Neuronal stem cell (in vitro differentiated cells): ENCODE data around the gene TRERF1.
A peak's percentile ranks its signal among the peaks of the same experiment; 100 is the strongest.

Experiments used
- DNase-seq: peaks from one replicate; pipeline ENCODE4 v3.0.0-alpha.2; 2013; ENCODE audit warnings: low spot score
- H2AFZ ChIP-seq: one replicate; pipeline ENCODE4 v1.6.1; 2013; ENCODE audit warnings: mild to moderate bottlenecking, low read length, inconsistent platforms
- H2AK5ac ChIP-seq: 2 replicates; pipeline ENCODE4 v1.6.1; 2013; ENCODE audit warnings: low read depth, mild to moderate bottlenecking, inconsistent platforms, low read length, moderate library complexity, mixed read lengths
- H2BK120ac ChIP-seq: 2 replicates; pipeline ENCODE4 v1.6.1; 2013; ENCODE audit warnings: low read depth, mild to moderate bottlenecking, inconsistent platforms, low read length, moderate library complexity, mixed read lengths
- H2BK12ac ChIP-seq: one replicate; pipeline ENCODE4 v1.6.1; 2013; ENCODE audit warnings: low read length, inconsistent platforms
- H2BK15ac ChIP-seq: 2 replicates; pipeline ENCODE4 v1.6.1; 2013; ENCODE audit warnings: mild to moderate bottlenecking, low read length, inconsistent platforms, mixed read lengths
- H2BK5ac ChIP-seq: one replicate; pipeline ENCODE4 v1.6.1; 2013; ENCODE audit warnings: inconsistent platforms, mild to moderate bottlenecking, low read length, moderate library complexity
- H3K14ac ChIP-seq: one replicate; pipeline ENCODE4 v1.6.1; 2013; ENCODE audit warnings: low read length, inconsistent platforms
- H3K18ac ChIP-seq: 2 replicates; pipeline ENCODE4 v1.6.1; 2013; ENCODE audit warnings: low read length, inconsistent platforms
- H3K23ac ChIP-seq: 2 replicates; pipeline ENCODE4 v1.6.1; 2013; ENCODE audit warnings: low read depth, mild to moderate bottlenecking, mixed read lengths, low read length, inconsistent platforms; ENCODE audit not compliant: poor library complexity
- H3K27ac ChIP-seq: replicated peaks from 3 replicates; pipeline ENCODE4 v1.5.1; 2013; ENCODE audit warnings: low read length, inconsistent platforms
- H3K27me3 ChIP-seq, 3 experiments: 2 replicates each; pipeline ENCODE4 v1.6.1; 2013; ENCODE audit warnings: low read length in 3 of 3, mild to moderate bottlenecking in 2 of 3, inconsistent platforms in 1 of 3, low read depth in 1 of 3, mixed read lengths in 1 of 3, moderate library complexity in 1 of 3; ENCODE audit not compliant: control insufficient read depth in 3 of 3, insufficient read depth in 3 of 3
- H3K36me3 ChIP-seq, 2 donors: replicated peaks in 1 of 2; 2 replicates each; pipeline ENCODE4 v1.6.1; 2013; ENCODE audit warnings: low read length in 2 of 2; ENCODE audit not compliant: control insufficient read depth in 2 of 2, insufficient read depth in 2 of 2
- H3K4ac ChIP-seq: 2 replicates; pipeline ENCODE4 v1.6.1; 2013; ENCODE audit warnings: inconsistent platforms, mild to moderate bottlenecking, low read length, moderate library complexity
- H3K4me1 ChIP-seq, 2 donors: 1 replicate in 1 of 2; 2 replicates in 1 of 2; pipeline ENCODE4 v1.6.1; 2013; ENCODE audit warnings: low read length in 2 of 2, low read depth in 1 of 2; ENCODE audit not compliant: control insufficient read depth in 2 of 2, insufficient read depth in 1 of 2
- H3K4me2 ChIP-seq: one replicate; pipeline ENCODE4 v1.6.1; 2013; ENCODE audit warnings: mild to moderate bottlenecking, low read length, inconsistent platforms; ENCODE audit not compliant: insufficient read depth, poor library complexity, severe bottlenecking
- H3K4me3 ChIP-seq, 2 donors: 2 replicates each; pipeline ENCODE4 v1.5.1; 2013; ENCODE audit warnings: low read length in 2 of 2, mild to moderate bottlenecking in 2 of 2, inconsistent platforms in 1 of 2, moderate library complexity in 1 of 2
- H3K79me1 ChIP-seq: one replicate; pipeline ENCODE4 v1.6.1; 2013; ENCODE audit warnings: low read depth, mild to moderate bottlenecking, inconsistent platforms, low read length, moderate library complexity
- H3K9ac ChIP-seq: one replicate; pipeline ENCODE4 v1.6.1; 2013; ENCODE audit warnings: mild to moderate bottlenecking, low read depth, low read length, inconsistent platforms; ENCODE audit not compliant: poor library complexity
- H3K9me3 ChIP-seq, 2 donors: replicated peaks in 1 of 2; 2 replicates each; pipeline versions ENCODE3 to v1.6.1; 2013; ENCODE audit warnings: low read length in 2 of 2, mild to moderate bottlenecking in 2 of 2, inconsistent platforms in 1 of 2, low read depth in 1 of 2, mixed read lengths in 1 of 2, moderate library complexity in 1 of 2; ENCODE audit not compliant: control insufficient read depth in 2 of 2, insufficient read depth in 1 of 2
- H4K8ac ChIP-seq: one replicate; pipeline ENCODE4 v1.6.1; 2013; ENCODE audit warnings: low read depth, mild to moderate bottlenecking, inconsistent platforms, low read length, moderate library complexity
- H4K91ac ChIP-seq: one replicate; pipeline ENCODE4 v1.6.1; 2013; ENCODE audit warnings: low read length, low read depth, mild to moderate bottlenecking, inconsistent platforms; ENCODE audit not compliant: poor library complexity
- WGBS, 2 donors: extraction: QIAGEN DNeasy Blood & Tissue Kit; methylation state at CpG; one replicate each; pipeline ENCODE4 v1.1.7; 2013; ENCODE audit warnings: missing lambda C conversion rate in 2 of 2, mixed read lengths in 1 of 2; ENCODE audit not compliant: insufficient read length in 2 of 2, insufficient replicate concordance in 1 of 2; ENCODE audit errors: extremely low coverage in 2 of 2; 5-methylcytosine and 5-hydroxymethylcytosine counted together

Gene TRERF1

DNA sequence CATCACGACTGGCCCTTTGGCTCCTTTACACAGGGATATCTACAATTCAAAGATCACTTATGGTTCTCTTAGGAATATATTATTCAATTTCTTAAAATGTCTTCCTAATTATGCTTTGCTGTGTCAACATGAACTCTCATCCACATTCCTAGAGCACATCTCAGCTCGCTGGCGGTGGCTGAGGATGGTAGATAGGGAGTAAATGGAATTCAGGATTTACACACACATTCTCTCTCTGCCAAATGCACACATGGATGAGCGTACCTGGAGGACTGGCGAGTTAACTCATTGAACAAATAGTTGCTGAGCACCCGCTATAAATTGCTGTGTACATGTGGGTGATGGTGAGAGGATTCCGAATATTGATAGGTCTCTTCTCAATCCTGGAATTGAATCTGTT is 229.3 kb downstream of the TRERF1 start:
- no peak overlapping the region for H4K8ac ChIP-seq
- H4K91ac ChIP-seq: no peak overlapping the region
- no peaks in the 10 kb centered on the region for H3K9me3 ChIP-seq
- H3K14ac ChIP-seq: no peak overlapping the region
- no peak for DNase-seq
- no peak overlapping the region for H2AFZ ChIP-seq
- no CpG with 5 or more reads among the region's 7 CpGs for WGBS, 2 donors
- H3K4me3 ChIP-seq: no peak overlapping the region
- no peak overlapping the region for H3K9ac ChIP-seq
- H3K23ac ChIP-seq: no peak overlapping the region
- no peak overlapping the region for H3K4me2 ChIP-seq
- H3K36me3 ChIP-seq: peaks cover 2 to 9% of the 10 kb centered on the region in 2 donors
- no peaks in the 10 kb centered on the region for H3K4me1 ChIP-seq
- H2BK12ac ChIP-seq: no peak overlapping the region
- no peak overlapping the region for H2BK5ac ChIP-seq
- no peak overlapping the region for H3K18ac ChIP-seq
- H2BK15ac ChIP-seq: no peak overlapping the region
- no peak overlapping the region for H3K4ac ChIP-seq
- H3K79me1 ChIP-seq: no peaks in the 10 kb centered on the region
- H2AK5ac ChIP-seq: no peak overlapping the region
- no peak overlapping the region for H2BK120ac ChIP-seq
- no peaks in the 10 kb centered on the region for H3K27me3 ChIP-seq
- no peak overlapping the region for H3K27ac ChIP-seq

DNA sequence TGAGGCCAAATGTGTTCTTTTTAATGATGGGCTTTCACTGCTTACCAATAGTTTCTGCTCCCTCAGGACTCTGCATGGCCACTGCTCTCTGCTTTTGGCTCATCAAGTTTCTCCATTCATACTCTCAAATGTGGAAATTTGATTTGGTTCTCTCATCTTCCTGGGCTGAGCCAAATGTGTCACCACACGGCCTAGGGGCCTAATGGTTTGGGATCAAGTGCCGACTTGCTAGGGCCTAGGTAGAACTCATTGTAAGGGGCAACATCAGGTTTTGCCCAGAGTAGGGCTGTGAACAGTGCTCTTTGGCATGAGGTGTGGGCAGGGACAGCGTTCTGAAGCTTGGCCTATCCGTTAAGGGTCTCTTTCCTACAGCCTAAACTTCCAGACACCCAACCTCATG is 230.2 kb downstream of the TRERF1 start:
- Histone ChIP-seq H3K4me3 (no peak overlapping the region), H2BK120ac (no peak overlapping the region), H3K79me1 (no peaks in the 10 kb centered on the region), H3K36me3 (peaks cover 0 to under 1% of the 10 kb centered on the region in 2 donors), H2BK5ac (no peak overlapping the region), H2BK12ac (no peak overlapping the region), H3K23ac (no peak overlapping the region), H3K4me2 (no peak overlapping the region), H2AK5ac (no peak overlapping the region), H3K9ac (no peak overlapping the region), H3K4me1 (peaks cover 0 to 2% of the 10 kb centered on the region in 2 donors), H2AFZ (peak overlapping the region; percentile 29), H3K9me3 (no peaks in the 10 kb centered on the region), H3K18ac (no peak overlapping the region), H3K14ac (no peak overlapping the region), H2BK15ac (no peak overlapping the region), H4K8ac (no peak overlapping the region), H3K27ac (no peak overlapping the region), H3K4ac (no peak overlapping the region), H3K27me3 (no peaks in the 10 kb centered on the region), H4K91ac (no peak overlapping the region)
- no peak for DNase-seq
- no CpG with 5 or more reads among the region's 4 CpGs for WGBS, 2 donors

DNA sequence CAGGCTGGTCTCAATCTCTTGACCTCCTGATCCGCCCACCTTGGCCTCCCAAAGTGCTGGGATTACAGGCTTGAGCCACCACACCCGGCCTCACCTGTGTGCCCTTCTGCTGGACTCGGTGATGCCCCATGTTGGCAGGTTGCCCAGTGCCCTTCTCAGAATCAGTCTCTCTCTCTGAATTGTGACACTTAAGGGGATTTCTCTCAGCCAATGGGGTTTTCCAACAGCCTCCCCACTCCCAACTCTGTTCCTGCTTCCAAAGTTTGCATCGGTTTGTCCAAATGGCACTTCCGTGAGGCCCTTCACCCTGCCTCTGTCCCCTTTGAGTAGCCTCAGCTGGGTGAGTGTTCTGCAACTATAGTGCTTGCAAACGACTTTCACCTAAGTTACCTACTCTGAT is 230.9 kb downstream of the TRERF1 start:
- Histone ChIP-seq H3K9ac (no peak overlapping the region), H2AFZ (peak overlapping the region; percentile 29)

DNA sequence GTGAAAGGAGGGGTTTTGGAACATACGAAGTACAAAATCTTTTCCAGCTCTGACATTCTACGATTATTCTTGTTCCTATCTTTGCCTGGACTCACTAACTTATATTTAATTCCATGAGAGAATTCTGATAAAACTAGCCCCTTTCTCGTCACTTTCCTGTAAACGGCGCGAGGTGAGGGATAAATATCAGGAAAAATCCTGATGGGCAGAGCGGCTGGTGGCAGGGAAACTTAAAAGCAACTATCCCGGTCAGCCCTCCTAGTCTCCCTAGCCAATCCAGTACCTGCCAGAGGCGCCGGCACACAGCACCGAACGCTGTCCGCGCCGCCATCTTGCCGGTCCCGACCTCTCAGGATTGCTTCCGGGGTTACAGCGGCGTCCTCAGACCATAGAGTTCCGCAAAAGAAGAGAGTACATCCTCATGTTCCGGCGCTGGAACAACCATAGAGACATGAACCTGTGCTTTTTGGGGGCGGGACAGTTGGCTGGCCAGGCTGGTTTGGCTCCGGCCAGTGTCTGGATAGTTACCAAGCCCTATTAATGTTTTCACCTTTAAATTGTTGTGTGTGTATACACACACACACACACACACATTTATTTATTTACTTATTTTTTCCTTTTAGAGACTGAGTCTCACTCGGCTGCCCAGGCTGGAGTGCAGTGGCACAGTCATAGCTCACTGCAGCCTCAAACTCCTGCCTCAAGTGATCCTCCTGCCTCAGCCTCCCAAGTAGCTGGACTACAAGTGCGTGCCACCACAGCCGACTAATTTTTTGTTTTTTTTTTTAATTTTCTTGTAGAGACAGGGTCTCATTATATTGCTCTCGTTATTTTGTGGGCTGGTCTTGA is 234.0 kb downstream of the TRERF1 start, which contains the start of gene MRPS10:
MRPS10 (minus strand) TSS at position 343 of the 849 bp plus-strand sequence; CDS start at position 331, 12 bp downstream.
- Histone ChIP-seq H3K18ac (no peak within 1 kb of the TSS), H3K23ac (peak within 1 kb of the TSS; percentile 76), H2AK5ac (no peak within 1 kb of the TSS), H2BK12ac (no peak within 1 kb of the TSS), H3K27ac (peak within 1 kb of the TSS; percentile 88), H3K4me1 (peaks cover 0 to 3% of the 10 kb centered on the region in 2 donors), H3K14ac (no peak within 1 kb of the TSS), H2AFZ (peak within 1 kb of the TSS; percentile 85), H4K91ac (no peak within 1 kb of the TSS), H3K27me3 (no peaks in the 10 kb centered on the region), H3K4me2 (peak within 1 kb of the TSS; percentile 61), H2BK5ac (no peak within 1 kb of the TSS), H4K8ac (peak within 1 kb of the TSS; percentile 17), H2BK15ac (no peak within 1 kb of the TSS), H3K36me3 (peaks cover 0 to 16% of the 10 kb centered on the region in 2 donors), H3K9me3 (no peaks in the 10 kb centered on the region), H3K79me1 (peaks cover 2% of the 10 kb centered on the region), H3K9ac (peak within 1 kb of the TSS; percentile 78), H2BK120ac (no peak within 1 kb of the TSS), H3K4me3 (peak within 1 kb of the TSS; percentile 71 to 91), H3K4ac (no peak within 1 kb of the TSS)
- peak; percentile 87 for DNase-seq
- WGBS, 2 donors: no CpG with 5 or more reads among the region's 29 CpGs

More for the DNA sequence above, 230.9 kb downstream of the TRERF1 start:
- Histone ChIP-seq H3K4me3 (no peak overlapping the region), H3K27ac (no peak overlapping the region), H4K8ac (no peak overlapping the region), H2BK12ac (no peak overlapping the region), H2AK5ac (no peak overlapping the region), H3K27me3 (no peaks in the 10 kb centered on the region), H3K14ac (no peak overlapping the region), H3K18ac (no peak overlapping the region), H3K4me2 (no peak overlapping the region), H2BK120ac (no peak overlapping the region), H3K36me3 (no peaks in the 10 kb centered on the region), H3K9me3 (no peaks in the 10 kb centered on the region), H3K4me1 (peaks cover 0 to 3% of the 10 kb centered on the region in 2 donors), H3K23ac (no peak overlapping the region), H2BK15ac (no peak overlapping the region), H3K4ac (no peak overlapping the region), H4K91ac (no peak overlapping the region), H2BK5ac (no peak overlapping the region), H3K79me1 (peaks cover 2% of the 10 kb centered on the region)
- no CpG with 5 or more reads among the region's 6 CpGs for WGBS, 2 donors
- no peak for DNase-seq
